HG03469 (cell line): Measurements from ENCODE around the gene UBE2N.
"Not testable (repeated sequence)": the region's sequence is repeated elsewhere in the genome, so short reads cannot be mapped to it uniquely, and the experiment has no call there.

Source experiments
- ATAC-seq: cut with Tn5 transposase; IDR thresholded peaks from one replicate; pipeline ENCODE4 v1.9.1; 2021; ENCODE audit warnings: mild to moderate bottlenecking, moderate library complexity, moderate number of reproducible peaks; ENCODE audit not compliant: unreplicated experiment

UBE2N gene

GRCh38 chr12:93415723-93416464 lies 25.9 kb downstream of the UBE2N start:
- ATAC-seq = no peak

- no peak for ATAC-seq
Observed at GRCh38 chr12:93413064-93413463, 28.7 kb downstream of the UBE2N start.

- ATAC-seq = not testable (repeated sequence)
Observed at GRCh38 chr12:93412396-93412795, 29.4 kb downstream of the UBE2N start.

GRCh38 chr12:93411060-93411459 lies 30.7 kb downstream of the UBE2N start:
- not testable (repeated sequence) for ATAC-seq

- ATAC-seq = not testable (repeated sequence)
Observed at GRCh38 chr12:93409343-93410187, 32.2 kb downstream of the UBE2N start.

DNA sequence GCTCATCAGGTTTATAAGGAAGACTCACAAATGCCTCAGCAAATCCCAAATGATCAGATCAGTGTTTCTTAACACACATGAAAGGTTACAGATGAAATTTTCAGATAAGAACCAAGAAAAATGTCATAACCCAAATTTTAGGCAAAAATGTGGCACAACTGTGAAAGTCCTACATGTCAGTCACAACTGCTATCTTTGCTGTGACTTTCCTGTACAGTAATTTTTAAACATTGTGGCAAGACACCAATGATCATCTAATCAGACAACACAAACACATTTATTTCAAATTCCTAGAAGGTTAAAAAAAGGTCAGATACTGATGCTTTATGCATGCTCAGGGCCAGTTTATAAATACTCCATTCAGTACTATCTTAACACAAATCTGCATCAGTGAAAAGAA lies 32.9 kb downstream of the UBE2N start:
- no peak for ATAC-seq

- no peak for ATAC-seq
Observed at GRCh38 chr12:93407963-93408283, 33.8 kb downstream of the UBE2N start.

DNA sequence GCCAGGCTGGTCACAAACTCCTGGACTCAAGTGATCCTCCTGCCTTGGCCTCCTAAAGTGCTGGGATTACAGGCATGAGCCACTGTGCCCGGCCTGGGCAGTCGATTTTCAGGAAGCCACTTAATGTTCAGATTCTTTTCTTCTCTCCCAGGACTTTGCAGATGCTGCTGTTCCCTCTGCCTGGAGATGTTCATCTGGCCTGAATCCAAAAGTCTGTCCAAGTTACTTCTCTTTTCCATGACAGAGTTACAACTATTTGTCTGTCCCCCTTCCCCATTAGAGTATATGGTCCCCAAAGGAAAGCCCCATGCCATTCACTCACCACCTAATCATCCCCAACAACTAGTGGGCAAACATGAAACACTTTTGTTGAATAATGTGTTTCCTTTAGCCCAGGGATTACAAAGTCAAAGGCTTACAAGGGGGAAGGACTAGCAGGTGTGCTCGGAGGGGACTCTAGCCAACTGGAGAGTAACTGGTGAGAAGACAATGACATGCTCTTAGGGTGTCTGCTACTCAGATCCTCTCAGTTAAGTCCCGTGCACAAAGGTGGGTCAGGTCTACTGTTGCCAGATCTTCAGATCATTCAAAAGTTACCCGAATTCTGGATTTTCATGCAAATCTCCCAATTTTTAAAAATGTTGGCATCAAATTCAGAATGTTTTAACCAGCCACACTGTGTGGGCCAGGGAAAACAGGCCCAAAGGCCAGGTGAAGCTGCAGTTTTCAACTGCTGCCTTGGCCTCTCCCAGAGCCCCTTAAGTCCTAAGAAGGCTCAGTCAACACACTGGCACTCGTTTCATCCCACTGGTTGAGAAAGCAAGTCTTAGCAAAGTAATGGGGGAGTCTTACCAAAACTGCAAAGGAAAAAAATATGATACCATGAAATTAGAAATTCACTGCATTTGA lies 34.4 kb downstream of the UBE2N start:
- ATAC-seq = no peak

GRCh38 chr12:93404961-93405849 lies 36.5 kb downstream of the UBE2N start:
- ATAC-seq = no peak

DNA sequence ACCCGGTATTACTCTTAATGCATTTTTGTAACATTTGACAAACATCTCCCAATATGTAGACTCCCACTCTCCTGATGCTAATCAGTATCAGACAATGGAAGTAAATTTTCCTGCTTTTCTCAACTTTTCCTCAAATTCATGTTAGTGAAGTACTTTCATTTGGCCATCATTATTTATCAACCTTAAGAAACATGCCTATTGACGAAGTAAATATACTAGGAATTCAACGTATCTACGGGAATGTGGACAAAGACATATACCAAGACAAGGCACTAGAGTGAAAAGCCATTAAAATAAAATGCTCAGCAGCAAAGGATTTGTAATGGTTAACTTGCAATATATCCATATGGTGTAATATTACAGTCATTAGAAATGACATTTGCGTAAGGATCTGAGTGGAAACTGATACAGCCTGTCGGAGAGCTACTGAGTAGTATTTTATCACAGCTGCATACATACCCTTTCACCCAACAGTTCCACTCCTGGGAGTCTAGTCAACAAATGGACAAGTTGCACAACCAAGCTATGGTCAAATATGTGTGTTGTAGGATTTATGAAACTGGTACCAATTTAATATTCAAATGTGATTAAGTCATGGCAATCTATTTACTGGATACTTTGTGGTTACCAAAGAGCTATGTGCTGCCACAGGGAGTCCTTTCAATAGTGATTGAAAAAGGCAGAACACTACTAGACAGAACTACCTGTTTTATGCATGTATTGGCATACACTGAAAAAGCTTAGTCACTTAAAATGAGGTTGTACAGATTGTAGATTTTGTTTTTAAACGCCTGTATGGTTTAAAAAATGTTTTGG lies 37.6 kb downstream of the UBE2N start:
- no peak for ATAC-seq

DNA sequence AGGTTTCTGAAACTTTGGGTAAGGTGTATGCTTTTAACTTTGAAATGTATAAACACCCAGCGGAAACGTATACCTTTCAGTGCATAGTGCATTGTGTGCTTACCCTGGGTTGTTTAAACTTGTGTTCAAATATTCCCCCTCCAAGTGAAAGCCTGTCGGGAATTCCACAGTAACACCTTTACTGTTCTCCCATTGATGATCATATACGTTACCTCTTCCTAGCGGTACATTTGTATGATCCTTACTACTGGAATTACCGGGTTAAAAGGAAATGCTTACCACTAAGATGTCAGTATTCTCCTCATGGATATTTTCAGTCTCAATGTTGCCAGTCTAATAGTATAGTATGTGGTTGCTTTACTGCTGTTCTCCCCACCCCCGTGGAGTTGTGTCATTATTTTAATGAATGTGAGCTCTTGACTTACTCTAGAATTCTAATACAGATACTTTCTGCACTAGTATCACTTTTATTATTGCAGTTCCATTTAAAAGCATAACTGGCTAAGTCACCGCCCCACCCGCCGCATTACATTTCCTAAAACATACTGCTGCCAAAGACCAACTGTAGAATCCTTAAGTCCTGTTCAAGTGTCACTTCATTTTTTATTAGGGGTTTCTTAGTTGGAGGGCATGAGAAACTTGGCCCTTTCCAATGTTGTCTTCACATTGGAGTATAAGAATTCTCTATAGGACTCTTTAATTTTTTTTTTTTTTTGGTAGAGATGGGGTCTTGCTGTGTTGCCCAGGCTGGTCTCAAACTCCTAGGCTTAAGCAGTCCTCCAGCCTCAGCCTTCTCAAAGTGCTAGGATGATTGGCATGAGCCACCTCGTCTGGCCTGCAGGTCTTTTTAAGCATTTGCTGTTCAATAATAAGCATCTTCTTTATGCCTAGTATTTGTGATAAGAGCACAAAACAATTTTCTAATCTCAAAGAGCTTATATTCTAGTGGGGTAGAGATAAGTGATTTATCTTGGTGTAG lies 39.1 kb downstream of the UBE2N start:
- ATAC-seq = no peak

GRCh38 chr12:93399183-93399863 lies 42.4 kb downstream of the UBE2N start:
- peak; percentile 69 for ATAC-seq

GRCh38 chr12:93397412-93397811 lies 44.3 kb downstream of the UBE2N start:
- no peak for ATAC-seq

GRCh38 chr12:93393425-93393824 lies 48.3 kb downstream of the UBE2N start:
- ATAC-seq = no peak

- no peak for ATAC-seq
Observed at GRCh38 chr12:93390549-93391297, 51.0 kb downstream of the UBE2N start.

DNA sequence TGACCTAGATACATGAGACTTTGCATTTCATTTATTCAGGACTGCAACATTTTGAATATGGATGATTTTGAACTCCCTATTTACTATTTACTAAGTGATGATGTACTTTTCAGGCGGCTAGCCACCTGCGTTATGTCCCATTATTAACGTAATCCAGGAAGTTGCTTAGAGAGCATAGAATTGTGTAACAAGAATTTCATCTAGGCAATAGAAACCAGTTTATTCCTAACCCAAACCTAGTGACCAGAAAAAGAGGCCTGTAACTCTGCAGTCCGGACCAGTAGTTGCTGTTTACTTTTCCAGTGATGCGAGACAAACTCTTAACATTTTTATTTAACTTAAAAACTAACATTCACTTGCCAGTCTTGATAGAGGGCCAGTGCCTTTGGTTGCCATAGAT lies 51.7 kb downstream of the UBE2N start:
- no peak for ATAC-seq

DNA sequence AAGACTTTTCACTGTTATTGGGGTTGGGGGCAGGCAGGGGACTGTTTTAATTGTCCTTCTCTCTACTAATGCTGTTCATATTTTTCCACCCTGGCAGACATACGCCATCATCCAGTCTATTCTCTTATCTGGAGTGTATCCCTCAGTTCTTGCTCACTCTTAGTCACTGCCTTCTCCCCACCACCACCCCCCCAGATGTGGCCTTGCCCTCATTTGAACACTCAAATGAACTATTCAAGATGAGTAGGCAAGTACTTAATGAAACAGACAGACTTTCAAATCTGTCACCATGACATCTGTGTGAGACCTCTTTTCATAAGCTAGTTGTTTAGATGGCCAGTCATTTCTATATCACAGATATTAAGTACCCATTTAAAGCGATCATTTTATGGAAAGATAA lies 54.0 kb downstream of the UBE2N start:
- no peak for ATAC-seq
